Activated CD4-positive, alpha-beta T cell treated with anti-CD3 and anti-CD28 coated beads for 36 hours (primary cell): ENCODE data around the gene SDSL. TPM values are rescaled to one million over a fixed set of nuclear protein-coding genes. Genes with fewer than 3 reads are reported as not detected.

Source experiments
- ATAC-seq: fragments of 200-7000 bp; cut with Tn5 transposase; one replicate; pipeline ENCODE4 v1.10.0; 2021; ENCODE audit warnings: mild to moderate bottlenecking, moderate library complexity
- CTCF ChIA-PET: fragments of 350-600 bp; sonication (Branson Sonifier 250); formaldehyde crosslinking; loops from one replicate; lab custom pipeline; 2021; ENCODE audit warnings: antibody characterized with exemption; lab: Charles Lee
- POLR2A ChIA-PET: fragments of 350-600 bp; sonication (Branson Sonifier 250); formaldehyde crosslinking; loops from one replicate; lab custom pipeline; 2021; ENCODE audit warnings: antibody characterized with exemption, inconsistent platforms; lab: Charles Lee
- DNase-seq: peaks from one replicate; pipeline ENCODE4 v3.0.0-alpha.2; 2020
- H3K27ac Mint-ChIP-seq: one replicate; pipeline ENCODE4 v1.8.0; 2021; ENCODE audit warnings: mixed read lengths
- H3K27me3 Mint-ChIP-seq: one replicate; pipeline ENCODE4 v1.8.0; 2021; ENCODE audit warnings: mixed read lengths
- H3K36me3 Mint-ChIP-seq: one replicate; pipeline ENCODE4 v1.8.0; 2021; ENCODE audit warnings: low read depth, mixed read lengths
- H3K4me1 Mint-ChIP-seq: one replicate; pipeline ENCODE4 v1.8.0; 2021; ENCODE audit warnings: mixed read lengths
- H3K4me3 Mint-ChIP-seq: one replicate; pipeline ENCODE4 v1.8.0; 2021; ENCODE audit warnings: mild to moderate bottlenecking, moderate library complexity, mixed read lengths
- H3K9me3 Mint-ChIP-seq: one replicate; pipeline ENCODE4 v1.8.0; 2021; ENCODE audit warnings: low read depth, mixed read lengths
- intact Hi-C, 2 experiments: fragments of 100-400 bp; cut with DNase I in 1 of 2; cut with micrococcal nuclease in 1 of 2; formaldehyde crosslinking; loops; one replicate each; pipeline versions ENCODE4 v1.14.2 to v1.15.1; 2022 to 2024; cut with DNase I, micrococcal nuclease
- total RNA-seq, 2 experiments: library from RNA; stranded (reverse); gene quantifications; one replicate each; pipeline ENCODE4 v1.2.3, GENCODE V29; 2021

The SDSL gene
- total RNA-seq, 2 experiments from 2014 or later, result 1.5 to 3.9 TPM

- ATAC-seq (no peak), DNase-seq (no peak)
- intact Hi-C loops, result loop anchor here in 1 of 2 experiments (10.0 kb wide), 1 partner anchor 1186 kb away; no protein-coding TSS in a partner anchor
- CTCF ChIA-PET, result interaction anchor here (0.7 kb wide), 1 partner anchor 13 kb away, joined by 3 read pairs; no protein-coding TSS in a partner anchor
- Mint-ChIP-seq H3K9me3 (peaks cover 2% of the 10 kb centered on the region), H3K27ac (no peak overlapping the region), H3K36me3 (peaks cover 2% of the 10 kb centered on the region), H3K4me1 (peaks cover 7% of the 10 kb centered on the region), H3K4me3 (no peak overlapping the region), H3K27me3 (peaks cover 74% of the 10 kb centered on the region)
- POLR2A ChIA-PET, result no interaction called here
These were observed 56.3 kb downstream of the SDSL start for GRCh38 chr12:113478351-113479011.

- no peak overlapping the region for H3K4me3 Mint-ChIP-seq
- peaks cover 2% of the 10 kb centered on the region for H3K36me3 Mint-ChIP-seq
- H3K27ac Mint-ChIP-seq, result no peak overlapping the region
- DNase-seq (no peak), ATAC-seq (no peak)
- intact Hi-C loops, result loop anchor here in 1 of 2 experiments (10.0 kb wide), 1 partner anchor 1186 kb away; no protein-coding TSS in a partner anchor
- peaks cover 7% of the 10 kb centered on the region for H3K4me1 Mint-ChIP-seq
- peaks cover 73% of the 10 kb centered on the region for H3K27me3 Mint-ChIP-seq
- H3K9me3 Mint-ChIP-seq, result peaks cover 2% of the 10 kb centered on the region
- ChIA-PET CTCF (interaction anchor here (0.6 to 0.7 kb wide), 2 partner anchors 11 to 14 kb away, joined by 3 read pairs; no protein-coding TSS in a partner anchor), POLR2A (no interaction called here)
These were observed 57.0 kb downstream of the SDSL start for GRCh38 chr12:113479216-113479589.

- CTCF ChIA-PET, result interaction anchor here (0.6 to 1.4 kb wide), 2 partner anchors 12 to 18 kb away, joined by 3 to 4 read pairs; no protein-coding TSS in a partner anchor
These were observed 57.6 kb downstream of the SDSL start for GRCh38 chr12:113479590-113480335.

GRCh38 chr12:113480336-113480971 is 58.3 kb downstream of the SDSL start:
- H3K4me3 Mint-ChIP-seq, result peak overlapping the region; percentile 12
- POLR2A ChIA-PET, result no interaction called here
- intact Hi-C loops, result loop anchor here (2.0 to 5.0 kb wide), 3 partner anchors 14 to 122 kb away; no protein-coding TSS in a partner anchor
- DNase-seq (no peak), ATAC-seq (no peak)
- peaks cover 4% of the 10 kb centered on the region for H3K4me1 Mint-ChIP-seq
- peaks cover 2% of the 10 kb centered on the region for H3K36me3 Mint-ChIP-seq
- CTCF ChIA-PET, result interaction anchor here (0.7 to 1.4 kb wide), 2 partner anchors 19 to 378 kb away, joined by 3 to 4 read pairs; no protein-coding TSS in a partner anchor
- H3K9me3 Mint-ChIP-seq, result peaks cover 2% of the 10 kb centered on the region
- H3K27me3 Mint-ChIP-seq, result peaks cover 62% of the 10 kb centered on the region
- H3K27ac Mint-ChIP-seq, result no peak overlapping the region

More at GRCh38 chr12:113479590-113480335, 57.6 kb downstream of the SDSL start:
- Mint-ChIP-seq H3K36me3 (peaks cover 2% of the 10 kb centered on the region), H3K4me3 (peak overlapping the region; percentile 12), H3K4me1 (peaks cover 4% of the 10 kb centered on the region), H3K9me3 (peaks cover 2% of the 10 kb centered on the region), H3K27me3 (peaks cover 69% of the 10 kb centered on the region), H3K27ac (no peak overlapping the region)
- no peak for ATAC-seq
- POLR2A ChIA-PET, result no interaction called here
- peak; percentile 70 for DNase-seq
- intact Hi-C loops, result loop anchor here (2.0 to 10.0 kb wide), 4 partner anchors 13 to 1185 kb away; no protein-coding TSS in a partner anchor

- intact Hi-C loops, result loop anchor here in 1 of 2 experiments (5.0 kb wide), 1 partner anchor 120 kb away; no protein-coding TSS in a partner anchor
- Mint-ChIP-seq H3K4me3 (no peak overlapping the region), H3K9me3 (peaks cover 2% of the 10 kb centered on the region), H3K27me3 (peaks cover 62% of the 10 kb centered on the region), H3K36me3 (peaks cover 2% of the 10 kb centered on the region), H3K27ac (no peak overlapping the region), H3K4me1 (peaks cover 4% of the 10 kb centered on the region)
- CTCF ChIA-PET, result no interaction called here
- POLR2A ChIA-PET, result no interaction called here
- DNase-seq (no peak), ATAC-seq (no peak)
These were observed 60.2 kb downstream of the SDSL start for GRCh38 chr12:113482334-113482733.

- Mint-ChIP-seq H3K27ac (no peak overlapping the region), H3K4me3 (no peak overlapping the region), H3K9me3 (no peaks in the 10 kb centered on the region), H3K4me1 (no peaks in the 10 kb centered on the region), H3K27me3 (peaks cover 46% of the 10 kb centered on the region), H3K36me3 (no peaks in the 10 kb centered on the region)
- DNase-seq, result no peak
- intact Hi-C loops, result no loop called here
- ChIA-PET CTCF (no interaction called here), POLR2A (no interaction called here)
- ATAC-seq, result no peak
These were observed 63.1 kb downstream of the SDSL start for GRCh38 chr12:113485330-113485729.

GRCh38 chr12:113486722-113487121 is 64.5 kb downstream of the SDSL start:
- CTCF ChIA-PET, result no interaction called here
- intact Hi-C loops, result no loop called here
- H3K36me3 Mint-ChIP-seq, result no peaks in the 10 kb centered on the region
- no peaks in the 10 kb centered on the region for H3K4me1 Mint-ChIP-seq
- H3K9me3 Mint-ChIP-seq, result peaks cover 3% of the 10 kb centered on the region
- POLR2A ChIA-PET, result no interaction called here
- no peak overlapping the region for H3K4me3 Mint-ChIP-seq
- no peak for DNase-seq
- peaks cover 40% of the 10 kb centered on the region for H3K27me3 Mint-ChIP-seq
- no peak for ATAC-seq
- H3K27ac Mint-ChIP-seq, result no peak overlapping the region

Other genes starting within 250 kb of the SDSL start
- gene DDX54, start 236.9 kb upstream of the SDSL start, total RNA-seq, result 100 to 1,000 TPM; 118 to 132 TPM
- gene RITA1, start 236.7 kb upstream of the SDSL start, total RNA-seq, result 10 to 100 TPM; 23.4 to 25.7 TPM
- 10 to 100 TPM; 35.5 to 37.0 TPM for gene TPCN1, start 200.9 kb upstream of the SDSL start, total RNA-seq
- gene SLC8B1, start 87.3 kb upstream of the SDSL start, total RNA-seq, result 10 to 100 TPM; 17.9 to 19.4 TPM
- gene PLBD2, start 63.8 kb upstream of the SDSL start, total RNA-seq, result 10 to 100 TPM; 13.7 to 17.3 TPM
- gene SDS, start 18.5 kb upstream of the SDSL start, total RNA-seq, result not detected
- not detected for gene LHX5, start 49.5 kb downstream of the SDSL start, total RNA-seq